ENCODE data around the gene SCO2. TPM values are rescaled to one million over a fixed set of nuclear protein-coding genes. Genes with fewer than 3 reads are reported as not detected.

SCO2 gene
- total and polyA plus RNA-seq, 2 of the 13 experiments (the other 11 are each of a cell fraction or from before 2014, with no cell fraction given) = 0.32 to 3.7 TPM

- TF ChIP-seq HNF4G (IDR thresholded peaks at IDR 0.05; ENCODE audit: borderline replicate concordance, low read depth, low read length) (peak; percentile 66), HNF4G (CRISPR knock-in tag; IDR thresholded peaks at IDR 0.05; ENCODE audit: borderline replicate concordance, low read depth) (peak; percentile 47; the same call in 1 of the 2 replicates), FUBP1 (CRISPR knock-in tag; IDR thresholded peaks at IDR 0.05; ENCODE audit: borderline replicate concordance) (no peak), PAXIP1 (CRISPR knock-in tag; conservative IDR thresholded peaks at IDR 0.05) (peak; percentile 69), ARID3A (IDR thresholded peaks at IDR 0.05; ENCODE audit: low read depth, low read length) (no peak), HNRNPL (IDR thresholded peaks at IDR 0.05; ENCODE audit: low read depth, low read length) (0 out of 2 replicates have a peak, but pooled peaks have one; percentile 40), MXD4 (CRISPR knock-in tag; IDR thresholded peaks at IDR 0.05) (no peak), IRX3 (CRISPR knock-in tag; IDR thresholded peaks at IDR 0.05; ENCODE audit: borderline replicate concordance, low read depth) (no peak), ZNF407 (CRISPR knock-in tag; IDR thresholded peaks at IDR 0.05; ENCODE audit: not compliant biosample characterization) (no peak), BCL6 (CRISPR knock-in tag; IDR thresholded peaks at IDR 0.05) (peak; percentile 15; the same call in 1 of the 2 replicates), PAX8 (CRISPR knock-in tag; IDR thresholded peaks at IDR 0.05; ENCODE audit: borderline replicate concordance) (no peak), HDAC6 (IDR thresholded peaks at IDR 0.05; ENCODE audit: low read depth, low read length) (no peak), ZNF460 (CRISPR knock-in tag; IDR thresholded peaks at IDR 0.05; ENCODE audit: borderline replicate concordance) (peak; percentile 85)
Measured at GRCh38 chr22:50569041-50569459, 43.7 kb upstream of the SCO2 start (continued).

Data from HepG2 (cell line).